ENCODE results near the gene SH3RF2.
A peak's percentile ranks its signal among the peaks of the same experiment; 100 is the strongest.

The SH3RF2 gene

DNA sequence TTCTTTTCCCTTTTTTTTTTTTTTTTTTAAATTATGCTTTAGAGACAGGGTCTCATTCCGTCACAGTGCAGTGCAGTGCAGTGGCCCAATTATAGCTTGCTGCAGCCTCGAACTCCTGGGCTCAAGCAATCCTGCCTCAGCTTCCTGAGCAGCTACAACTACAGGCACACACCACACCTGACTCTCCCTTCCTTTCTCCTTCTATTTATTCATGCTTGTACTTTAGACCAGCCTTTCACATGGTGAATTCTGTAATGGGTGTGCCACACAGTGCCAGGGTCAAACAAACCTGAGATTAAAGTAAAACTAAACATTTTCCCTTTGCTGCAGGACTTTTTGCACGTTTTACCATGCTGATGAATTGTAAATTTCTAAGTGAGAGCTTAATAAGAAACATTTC, 8.0 kb downstream of the SH3RF2 start:
- no peak for DNase-seq
- Histone ChIP-seq H3K9ac (ENCODE audit: low read length) (no peak overlapping the region), H3K36me3 (replicated peaks; ENCODE audit: insufficient read depth, low read length) (no peaks in the 10 kb centered on the region), H2AFZ (ENCODE audit: low read length) (no peak overlapping the region), H3K79me2 (ENCODE audit: low read length) (no peaks in the 10 kb centered on the region), H4K20me1 (ENCODE audit: insufficient read depth, low read length) (no peaks in the 10 kb centered on the region), H3K4me1 (ENCODE audit: low read length) (peaks cover 72% of the 10 kb centered on the region), H3K27ac (ENCODE audit: low read length) (peak overlapping the region; percentile 50; the same call in 1 of the 2 replicates), H3K27me3 (replicated peaks; ENCODE audit: insufficient read depth, low read length) (no peaks in the 10 kb centered on the region), H3K9me3 (replicated peaks; ENCODE audit: insufficient read depth, low read length) (no peaks in the 10 kb centered on the region), H3K4me3 (ENCODE audit: low read length) (no peak overlapping the region), H3F3A (ENCODE audit: insufficient read depth, low read length) (peaks cover 26% of the 10 kb centered on the region), H3K9me2 (replicated peaks; ENCODE audit: insufficient read depth, low read length) (no peaks in the 10 kb centered on the region), H3K4me2 (ENCODE audit: low read depth, low read length) (peak overlapping the region; percentile 5; the same call in 1 of the 2 replicates)
- TF ChIP-seq CTCF (IDR thresholded peaks at IDR 0.05; ENCODE audit: low read length) (no peak), EZH2 (optimal IDR thresholded peaks at IDR 0.05; ENCODE audit: low read depth, low read length) (no peak), EZH2phosphoT487 (IDR thresholded peaks at IDR 0.05; ENCODE audit: low read length) (no peak)

- Histone ChIP-seq H2AFZ (ENCODE audit: low read length) (no peak overlapping the region), H3K4me1 (ENCODE audit: low read length) (peaks cover 71% of the 10 kb centered on the region), H3K36me3 (replicated peaks; ENCODE audit: insufficient read depth, low read length) (no peaks in the 10 kb centered on the region), H3K27me3 (replicated peaks; ENCODE audit: insufficient read depth, low read length) (no peaks in the 10 kb centered on the region), H3K27ac (ENCODE audit: low read length) (no peak overlapping the region), H3F3A (ENCODE audit: insufficient read depth, low read length) (peaks cover 26% of the 10 kb centered on the region), H3K4me2 (ENCODE audit: low read depth, low read length) (no peak overlapping the region), H3K79me2 (ENCODE audit: low read length) (no peaks in the 10 kb centered on the region), H3K9me3 (replicated peaks; ENCODE audit: insufficient read depth, low read length) (no peaks in the 10 kb centered on the region), H3K9me2 (replicated peaks; ENCODE audit: insufficient read depth, low read length) (no peaks in the 10 kb centered on the region), H4K20me1 (ENCODE audit: insufficient read depth, low read length) (no peaks in the 10 kb centered on the region), H3K4me3 (ENCODE audit: low read length) (no peak overlapping the region), H3K9ac (ENCODE audit: low read length) (no peak overlapping the region)
- no peak for TF ChIP-seq EZH2phosphoT487 (IDR thresholded peaks at IDR 0.05; ENCODE audit: low read length)
- no peak for DNase-seq
These were observed 9.3 kb downstream of the SH3RF2 start for GRCh38 chr5:145945620-145946111.

- no peak overlapping the region for H3K9ac ChIP-seq (ENCODE audit: low read length)
- no peak for TF ChIP-seq EZH2 (optimal IDR thresholded peaks at IDR 0.05; ENCODE audit: low read depth, low read length)
- no peak for TF ChIP-seq EZH2phosphoT487 (IDR thresholded peaks at IDR 0.05; ENCODE audit: low read length)
- no peak for TF ChIP-seq CTCF (IDR thresholded peaks at IDR 0.05; ENCODE audit: low read length)
- H3K9me3 ChIP-seq (replicated peaks; ENCODE audit: insufficient read depth, low read length), result no peaks in the 10 kb centered on the region
- H3K4me3 ChIP-seq (ENCODE audit: low read length), result no peak overlapping the region
- no peaks in the 10 kb centered on the region for H3K79me2 ChIP-seq (ENCODE audit: low read length)
- H3K27me3 ChIP-seq (replicated peaks; ENCODE audit: insufficient read depth, low read length), result no peaks in the 10 kb centered on the region
- DNase-seq, result no peak
- peaks cover 26% of the 10 kb centered on the region for H3F3A ChIP-seq (ENCODE audit: insufficient read depth, low read length)
- H3K4me1 ChIP-seq (ENCODE audit: low read length), result peaks cover 65% of the 10 kb centered on the region
- H3K4me2 ChIP-seq (ENCODE audit: low read depth, low read length), result no peak overlapping the region
- no peaks in the 10 kb centered on the region for H3K36me3 ChIP-seq (replicated peaks; ENCODE audit: insufficient read depth, low read length)
- H2AFZ ChIP-seq (ENCODE audit: low read length), result no peak overlapping the region
- H3K9me2 ChIP-seq (replicated peaks; ENCODE audit: insufficient read depth, low read length), result no peaks in the 10 kb centered on the region
- H4K20me1 ChIP-seq (ENCODE audit: insufficient read depth, low read length), result no peaks in the 10 kb centered on the region
- H3K27ac ChIP-seq (ENCODE audit: low read length), result no peak overlapping the region
These were observed 9.9 kb downstream of the SH3RF2 start for GRCh38 chr5:145946112-145946861.

DNA sequence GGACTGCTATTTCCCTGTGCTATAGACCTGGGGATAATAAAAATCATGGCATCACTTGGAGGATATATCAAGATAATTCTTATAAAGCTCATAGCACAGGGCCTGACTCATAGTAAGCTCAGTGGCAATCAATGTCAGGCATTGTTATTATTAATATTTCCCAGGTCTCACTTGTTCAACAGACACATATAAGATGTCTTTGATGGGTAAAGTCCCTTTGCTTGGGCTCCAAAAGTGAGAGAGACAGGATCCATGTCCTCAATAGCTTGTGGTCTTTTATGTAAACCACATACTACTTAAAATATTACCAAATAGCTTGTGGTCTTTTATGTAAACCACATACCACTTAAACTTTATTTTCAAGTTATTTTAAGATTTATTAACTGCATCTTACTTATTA, 11.2 kb downstream of the SH3RF2 start:
- no peak overlapping the region for H2AFZ ChIP-seq (ENCODE audit: low read length)
- H3K4me3 ChIP-seq (ENCODE audit: low read length), result no peak overlapping the region
- H3K36me3 ChIP-seq (replicated peaks; ENCODE audit: insufficient read depth, low read length), result no peaks in the 10 kb centered on the region
- no peaks in the 10 kb centered on the region for H3K9me2 ChIP-seq (replicated peaks; ENCODE audit: insufficient read depth, low read length)
- H3K4me2 ChIP-seq (ENCODE audit: low read depth, low read length), result 0 out of 2 replicates have a peak overlapping the region, but pooled peaks have one; percentile 4
- peaks cover 52% of the 10 kb centered on the region for H3K4me1 ChIP-seq (ENCODE audit: low read length)
- TF ChIP-seq EZH2phosphoT487 (IDR thresholded peaks at IDR 0.05; ENCODE audit: low read length) (no peak), CTCF (IDR thresholded peaks at IDR 0.05; ENCODE audit: low read length) (no peak), EZH2 (optimal IDR thresholded peaks at IDR 0.05; ENCODE audit: low read depth, low read length) (no peak)
- no peak overlapping the region for H3K27ac ChIP-seq (ENCODE audit: low read length)
- DNase-seq, result peak; percentile 8
- no peaks in the 10 kb centered on the region for H3K9me3 ChIP-seq (replicated peaks; ENCODE audit: insufficient read depth, low read length)
- no peaks in the 10 kb centered on the region for H4K20me1 ChIP-seq (ENCODE audit: insufficient read depth, low read length)
- H3K79me2 ChIP-seq (ENCODE audit: low read length), result no peaks in the 10 kb centered on the region
- no peaks in the 10 kb centered on the region for H3K27me3 ChIP-seq (replicated peaks; ENCODE audit: insufficient read depth, low read length)
- H3F3A ChIP-seq (ENCODE audit: insufficient read depth, low read length), result peaks cover 18% of the 10 kb centered on the region
- H3K9ac ChIP-seq (ENCODE audit: low read length), result no peak overlapping the region
